Measurements from ENCODE around the gene E4F1.
A peak's percentile ranks its signal among the peaks of the same experiment; 100 is the strongest.
"Not testable (repeated sequence)": the region's sequence is repeated elsewhere in the genome, so short reads cannot be mapped to it uniquely, and the experiment has no call there.

E4F1 gene

DNA sequence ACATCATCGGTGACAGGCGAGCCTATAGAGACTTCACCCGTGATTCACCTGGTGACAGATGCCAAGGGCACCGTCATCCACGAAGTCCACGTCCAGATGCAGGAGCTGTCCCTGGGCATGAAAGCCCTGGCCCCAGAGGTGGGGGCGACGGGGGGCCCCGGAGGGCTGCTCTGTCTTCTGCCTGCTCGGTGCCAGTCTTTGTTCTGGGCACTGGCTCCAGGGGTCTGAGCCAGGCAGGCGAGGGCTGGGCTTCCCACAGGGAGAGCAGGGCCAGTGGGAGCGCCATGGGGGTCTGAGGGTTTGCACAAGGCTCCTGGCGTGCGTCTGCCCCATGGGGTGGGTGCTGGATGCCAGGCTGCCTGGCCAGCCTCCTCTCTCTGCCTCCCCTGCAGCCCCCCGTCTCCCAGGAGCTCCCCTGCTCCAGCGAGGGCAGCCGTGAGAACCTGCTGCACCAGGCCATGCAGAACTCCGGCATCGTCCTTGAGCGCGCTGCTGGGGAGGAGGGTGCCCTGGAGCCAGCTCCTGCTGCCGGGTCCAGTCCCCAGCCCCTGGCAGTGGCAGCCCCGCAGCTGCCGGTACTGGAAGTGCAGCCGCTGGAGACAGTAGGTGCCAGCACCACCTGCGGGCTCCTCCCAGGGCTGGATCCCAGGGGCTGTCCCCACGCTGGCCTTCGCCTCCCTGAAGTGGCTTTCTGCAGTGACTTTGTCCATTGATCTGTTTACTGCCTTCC lies 9.8 kb downstream of the E4F1 start:
- no peak for DNase-seq

DNA sequence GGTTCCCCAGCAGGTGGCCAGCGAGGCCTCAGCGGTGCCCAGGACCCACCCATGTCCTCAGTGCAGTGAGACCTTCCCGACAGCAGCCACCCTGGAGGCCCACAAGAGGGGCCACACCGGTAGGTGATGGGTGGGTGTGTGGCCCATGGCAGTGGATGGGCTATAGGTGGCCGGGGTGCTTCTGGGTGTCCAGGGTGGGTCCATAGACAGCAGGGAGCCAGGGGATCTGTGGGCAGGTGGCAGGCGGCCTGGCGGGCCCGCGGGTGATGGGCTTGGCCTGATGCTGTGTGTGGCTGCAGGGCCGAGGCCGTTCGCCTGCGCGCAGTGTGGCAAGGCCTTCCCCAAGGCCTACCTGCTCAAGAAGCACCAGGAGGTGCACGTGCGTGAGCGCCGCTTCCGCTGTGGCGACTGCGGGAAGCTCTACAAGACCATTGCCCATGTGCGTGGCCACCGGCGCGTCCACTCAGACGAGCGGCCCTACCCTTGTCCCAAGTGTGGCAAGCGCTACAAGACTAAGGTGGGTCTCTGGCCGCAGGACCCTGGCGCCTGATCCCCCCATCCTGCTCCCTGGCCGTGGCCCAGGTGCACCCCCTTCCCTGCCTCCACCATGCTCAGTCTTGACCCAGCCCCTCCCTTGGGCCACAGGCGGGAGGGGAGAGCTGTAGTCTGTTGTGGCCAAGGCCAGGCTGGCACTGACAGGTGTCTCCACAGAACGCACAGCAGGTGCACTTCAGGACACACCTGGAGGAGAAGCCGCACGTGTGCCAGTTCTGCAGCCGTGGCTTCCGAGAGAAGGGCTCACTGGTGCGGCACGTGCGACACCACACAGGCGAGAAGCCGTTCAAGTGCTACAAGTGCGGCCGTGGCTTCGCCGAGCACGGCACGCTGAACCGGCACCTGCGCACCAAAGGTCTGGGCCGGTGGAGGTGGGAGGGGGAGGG lies 10.8 kb downstream of the E4F1 start:
- peak; percentile 88 to 97 for DNase-seq

DNA sequence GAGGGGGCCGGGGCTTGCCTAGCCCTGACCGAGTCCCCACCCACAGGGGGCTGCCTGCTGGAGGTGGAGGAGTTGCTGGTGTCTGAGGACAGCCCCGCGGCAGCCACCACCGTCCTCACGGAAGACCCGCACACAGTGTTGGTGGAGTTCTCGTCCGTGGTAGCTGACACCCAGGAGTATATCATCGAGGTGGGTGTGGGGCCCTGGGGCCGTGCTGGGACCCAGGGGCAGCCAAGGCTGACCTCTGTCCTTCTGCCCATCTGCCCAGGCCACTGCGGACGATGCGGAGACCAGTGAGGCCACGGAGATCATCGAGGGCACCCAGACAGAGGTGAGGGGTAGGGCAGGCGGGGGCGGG lies 11.4 kb downstream of the E4F1 start:
- no peak for DNase-seq

DNA sequence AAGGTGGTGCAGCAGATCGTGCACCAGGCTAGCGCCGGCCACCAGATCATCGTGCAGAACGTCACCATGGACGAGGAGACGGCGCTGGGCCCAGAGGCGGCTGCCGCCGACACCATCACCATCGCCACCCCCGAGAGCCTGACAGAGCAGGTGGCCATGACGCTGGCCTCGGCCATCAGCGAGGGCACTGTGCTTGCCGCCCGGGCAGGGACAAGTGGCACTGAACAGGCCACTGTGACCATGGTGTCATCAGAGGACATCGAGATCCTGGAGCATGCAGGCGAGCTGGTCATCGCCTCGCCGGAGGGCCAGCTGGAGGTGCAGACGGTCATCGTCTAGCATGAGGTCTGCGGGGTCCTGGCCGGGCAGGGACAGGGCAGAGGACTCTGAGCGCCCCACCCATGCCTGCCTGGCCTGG lies 11.9 kb downstream of the E4F1 start:
- no peak for DNase-seq

DNA sequence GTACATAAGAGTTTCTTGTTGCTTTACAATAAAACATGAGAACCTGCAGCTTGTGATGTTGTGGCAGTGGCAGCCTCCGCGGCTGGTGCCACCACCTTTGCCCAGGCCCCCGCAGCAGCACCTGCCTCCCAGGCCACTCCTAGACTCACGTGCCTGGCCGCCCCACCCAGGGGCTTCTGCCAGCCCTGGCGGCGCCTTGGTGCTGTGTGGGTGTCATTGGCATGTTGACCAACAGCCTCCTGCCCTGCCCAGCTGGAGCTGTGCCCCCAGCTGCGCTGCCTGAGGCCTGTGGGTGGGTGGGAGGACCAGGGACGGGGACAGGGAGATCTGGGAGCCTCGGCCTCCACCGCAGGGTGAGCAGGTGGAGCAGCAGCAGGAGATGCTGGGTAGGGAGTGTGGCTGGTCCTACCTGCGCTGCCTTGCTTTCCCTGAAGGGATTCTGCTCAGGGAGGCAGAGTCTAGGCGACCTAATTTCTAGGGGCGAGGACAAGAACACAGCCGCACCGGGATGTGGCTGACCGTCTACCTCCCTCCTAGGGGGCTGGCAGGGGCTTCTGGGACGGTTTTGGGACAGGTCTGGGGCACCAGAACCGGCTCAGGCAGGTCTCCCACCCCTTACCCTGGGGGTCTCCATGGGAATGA lies 12.4 kb downstream of the E4F1 start:
- DNase-seq = no peak

DNA sequence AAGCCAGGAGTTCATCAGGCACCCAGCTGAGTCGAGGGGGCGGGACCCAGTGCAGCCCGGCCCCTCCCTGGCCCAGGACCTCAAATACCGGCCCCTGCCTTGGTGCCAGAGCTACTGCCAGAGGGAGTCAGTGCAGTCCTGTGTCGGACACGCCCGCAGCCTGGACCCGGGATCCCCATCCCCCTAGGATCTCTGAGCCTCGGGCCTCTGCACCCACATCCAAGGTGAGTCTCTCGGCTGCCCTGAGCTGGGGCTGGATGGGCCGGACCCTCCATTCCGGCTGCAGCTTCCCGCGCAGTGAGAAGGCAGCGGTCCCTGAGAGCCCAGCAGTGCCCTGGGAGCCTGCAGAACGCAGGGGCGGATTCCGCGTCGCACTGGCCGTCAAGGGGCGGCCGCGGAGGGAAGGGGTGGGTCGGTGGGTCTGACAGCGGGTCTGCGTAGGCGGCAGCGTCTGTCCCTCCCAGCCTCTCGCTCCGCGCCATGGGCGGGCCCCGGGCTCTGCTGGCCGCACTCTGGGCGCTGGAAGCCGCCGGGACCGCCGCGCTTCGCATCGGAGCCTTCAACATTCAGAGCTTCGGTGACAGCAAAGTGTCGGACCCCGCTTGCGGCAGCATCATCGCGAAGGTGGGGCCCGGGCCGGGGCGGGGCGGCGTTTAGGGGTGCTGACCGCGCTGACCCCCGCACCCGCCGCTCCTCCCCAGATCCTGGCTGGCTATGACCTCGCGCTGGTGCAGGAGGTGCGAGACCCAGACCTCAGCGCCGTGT lies 13.1 kb downstream of the E4F1 start, which contains the start of gene DNASE1L2:
Gene DNASE1L2, plus strand, starts transcription at position 108 of the 765 bp plus-strand sequence. Its CDS starts 373 bp downstream, at position 481.
- no peak for DNase-seq

DNA sequence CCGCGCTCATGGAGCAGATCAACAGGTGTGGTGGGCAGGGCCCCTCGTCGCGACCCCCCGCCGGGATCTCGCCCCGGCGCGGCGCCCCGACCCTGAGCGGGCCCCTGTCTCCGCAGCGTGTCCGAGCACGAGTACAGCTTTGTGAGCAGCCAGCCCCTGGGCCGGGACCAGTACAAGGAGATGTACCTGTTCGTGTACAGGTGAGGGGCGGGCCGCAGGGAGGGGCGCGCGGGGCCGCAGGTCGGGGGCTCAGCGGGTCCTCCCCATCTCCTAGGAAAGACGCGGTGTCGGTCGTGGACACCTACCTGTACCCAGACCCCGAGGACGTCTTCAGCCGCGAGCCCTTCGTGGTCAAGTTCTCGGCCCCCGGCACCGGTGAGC lies 13.7 kb downstream of the E4F1 start:
- no peak for DNase-seq

DNA sequence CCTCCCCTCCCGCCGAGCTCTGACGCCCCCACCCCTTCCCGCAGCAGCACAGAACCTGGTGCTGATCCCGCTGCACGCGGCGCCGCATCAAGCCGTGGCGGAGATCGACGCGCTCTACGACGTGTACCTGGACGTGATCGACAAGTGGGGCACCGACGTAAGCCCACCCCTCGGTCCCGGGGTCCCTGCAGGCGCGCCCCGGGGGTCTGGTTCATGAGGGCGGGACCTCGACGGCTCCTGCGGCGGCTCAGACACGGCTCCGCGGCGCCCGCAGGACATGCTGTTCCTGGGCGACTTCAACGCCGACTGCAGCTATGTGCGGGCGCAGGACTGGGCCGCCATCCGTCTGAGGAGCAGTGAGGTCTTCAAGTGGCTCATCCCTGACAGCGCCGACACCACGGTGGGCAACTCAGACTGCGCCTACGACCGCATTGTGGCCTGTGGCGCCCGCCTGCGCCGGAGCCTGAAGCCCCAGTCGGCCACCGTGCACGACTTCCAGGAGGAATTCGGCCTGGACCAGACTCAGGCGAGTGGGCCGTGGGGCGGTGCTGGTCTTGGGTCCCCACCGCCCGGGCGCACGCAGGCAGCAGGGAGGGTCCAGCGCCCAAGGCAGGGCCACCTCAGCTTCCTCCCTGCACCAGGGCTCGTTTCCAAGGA lies 14.2 kb downstream of the E4F1 start:
- DNase-seq = no peak

DNA sequence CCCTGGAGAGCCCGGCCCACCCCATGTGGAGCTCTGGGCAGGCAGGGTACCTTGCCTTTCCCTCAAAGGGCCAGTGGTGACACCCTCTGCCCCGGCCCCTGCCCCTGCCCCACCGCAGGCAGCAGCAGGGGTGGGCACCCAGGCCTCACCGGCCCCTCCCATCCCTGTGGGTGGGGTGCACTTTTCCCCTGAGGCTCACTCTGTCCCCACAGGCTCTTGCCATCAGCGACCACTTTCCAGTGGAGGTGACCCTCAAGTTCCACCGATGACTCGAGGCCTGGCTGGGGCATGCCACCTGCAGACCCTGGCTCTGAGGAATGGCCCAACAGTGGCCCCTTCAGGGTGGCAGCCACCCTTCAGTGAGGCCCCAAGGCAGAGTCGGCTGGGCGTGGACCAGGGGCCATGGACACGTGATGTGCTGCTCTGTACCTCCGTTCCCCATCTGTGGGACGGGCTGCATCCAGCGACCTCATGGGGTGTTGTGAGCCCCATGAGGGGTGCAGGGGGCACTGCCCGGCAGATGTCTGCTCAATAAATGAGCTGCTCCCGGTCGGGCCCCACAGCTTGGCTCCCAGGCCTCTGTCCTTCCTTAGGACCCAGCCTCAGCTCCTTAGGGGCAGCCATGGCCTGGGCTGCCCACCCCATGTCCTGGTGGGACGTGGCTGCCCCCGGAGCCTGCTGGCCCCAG lies 14.9 kb downstream of the E4F1 start:
- no peak for DNase-seq

DNA sequence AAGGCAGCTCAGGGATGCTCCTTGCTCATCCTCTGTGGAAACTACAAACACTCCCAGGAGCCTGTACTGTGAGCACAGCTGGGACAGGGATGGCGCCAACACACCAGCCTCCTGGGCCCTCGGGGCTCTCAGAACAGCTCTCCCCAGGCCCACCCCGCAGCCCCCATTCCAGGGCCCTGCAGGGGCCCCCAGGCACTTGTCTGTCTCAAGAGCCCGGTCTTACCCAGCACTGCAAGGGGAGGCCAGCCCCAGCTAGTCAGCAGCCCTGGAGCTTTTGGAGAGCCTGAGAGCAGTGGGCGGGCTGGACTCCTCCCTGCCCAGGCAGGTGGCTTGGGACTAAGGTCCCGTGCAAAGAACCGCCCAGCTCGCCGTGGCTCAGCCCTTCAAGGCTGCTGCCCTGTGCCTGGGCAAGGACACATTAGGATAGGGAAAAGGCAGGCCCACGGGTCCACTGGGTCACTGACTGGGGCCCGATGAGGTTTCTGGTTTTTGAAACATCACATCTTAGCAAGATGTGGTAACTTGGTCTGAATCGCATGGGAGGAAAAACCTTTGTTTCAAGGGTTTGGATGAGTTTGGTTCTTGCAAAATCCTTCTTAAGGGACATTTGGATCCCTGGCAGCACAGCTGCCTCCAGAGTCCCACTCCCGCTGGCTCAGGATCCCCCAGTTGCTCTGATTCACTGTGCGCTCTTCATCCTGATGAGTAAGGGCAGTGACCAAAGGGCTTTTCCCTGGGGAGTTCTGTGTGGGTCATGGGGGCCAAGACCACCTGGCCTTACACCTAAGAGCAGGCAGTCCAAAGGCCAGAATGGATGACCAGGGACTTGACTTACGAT lies 15.7 kb downstream of the E4F1 start:
- DNase-seq = peak in 1 of 2 experiments; percentile 62

DNA sequence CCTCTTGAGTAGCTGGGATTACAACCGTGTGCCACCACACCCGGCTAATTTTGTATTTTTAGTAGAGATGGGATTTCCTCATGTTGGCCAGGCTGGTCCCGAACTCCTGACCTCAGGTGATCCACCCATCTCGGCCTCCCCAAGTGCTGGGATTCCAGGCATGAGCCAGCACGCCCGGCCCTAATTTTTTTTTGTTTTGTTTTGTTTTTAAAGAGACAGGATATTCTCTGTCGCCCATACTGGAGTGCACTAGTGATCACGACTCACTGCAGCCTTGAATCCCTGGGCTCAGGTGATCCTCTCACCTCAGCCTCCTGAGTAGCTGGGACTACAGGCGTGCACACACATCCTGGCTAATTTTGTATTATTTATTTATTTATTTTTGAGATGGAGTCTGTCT lies 16.9 kb downstream of the E4F1 start:
- DNase-seq = not testable (repeated sequence)

DNA sequence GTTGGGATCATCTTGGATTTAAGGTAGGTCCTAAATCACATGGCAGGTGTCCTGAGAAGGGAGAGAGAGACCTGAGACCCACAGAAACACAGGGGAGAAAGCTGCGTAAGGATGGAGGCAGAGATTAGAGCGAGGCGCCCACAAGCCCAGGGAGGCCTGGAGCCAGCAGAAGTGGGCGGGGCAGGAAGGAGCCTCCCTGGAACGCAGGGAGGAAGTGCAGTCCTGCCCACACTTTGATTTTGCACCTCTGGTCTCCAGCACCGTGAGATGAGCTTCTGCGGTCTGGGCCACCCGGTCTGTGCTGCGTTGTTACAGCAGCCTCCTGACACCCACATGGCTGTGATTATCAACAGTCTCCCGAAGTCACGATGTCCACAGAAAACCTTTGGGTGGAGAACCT lies 19.2 kb downstream of the E4F1 start:
- no peak for DNase-seq

DNA sequence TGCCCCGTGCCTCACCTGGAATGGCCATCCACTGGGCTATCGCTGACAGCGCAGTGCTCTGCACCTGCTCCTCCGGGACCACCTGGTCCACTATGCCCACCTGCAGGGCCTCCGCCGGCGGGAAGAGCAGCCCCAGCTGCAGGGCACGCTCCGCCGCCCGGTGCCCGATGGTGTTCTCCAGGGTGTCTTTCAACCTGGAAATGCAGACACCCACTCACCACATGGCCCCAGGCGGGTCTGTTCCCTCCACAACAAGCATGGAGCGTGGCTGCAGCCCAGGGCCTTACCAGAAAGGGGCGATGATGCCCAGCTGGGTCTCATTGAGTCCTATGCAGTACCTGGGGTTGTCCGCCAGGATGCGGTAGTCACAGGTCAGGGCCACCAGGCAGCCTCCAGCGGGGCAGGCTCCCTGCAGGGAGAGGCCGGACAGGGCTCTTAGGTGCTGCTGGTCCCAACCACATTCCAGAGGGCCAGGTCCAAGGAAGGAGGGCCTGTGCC lies 19.7 kb downstream of the E4F1 start:
- DNase-seq = no peak

DNA sequence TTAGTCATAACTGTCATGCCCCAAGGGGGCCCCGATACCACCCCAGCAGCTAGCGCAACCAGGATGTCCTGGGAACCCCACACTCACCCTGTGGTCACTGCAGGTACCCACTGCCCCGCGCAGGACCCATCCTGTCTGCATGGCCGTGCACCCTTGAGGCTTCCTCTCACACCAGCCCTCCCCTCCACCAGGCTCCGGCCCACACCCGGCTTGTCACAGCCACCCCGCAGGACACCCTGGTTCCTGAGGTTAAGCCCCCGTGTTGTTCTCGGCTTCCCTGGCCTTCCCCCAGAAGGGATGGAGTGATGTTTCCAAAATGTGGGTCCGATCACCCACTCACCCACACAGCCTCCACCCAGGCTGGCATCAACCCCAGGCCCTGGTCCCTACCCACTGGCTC lies 20.4 kb downstream of the E4F1 start:
- no peak for DNase-seq

DNA sequence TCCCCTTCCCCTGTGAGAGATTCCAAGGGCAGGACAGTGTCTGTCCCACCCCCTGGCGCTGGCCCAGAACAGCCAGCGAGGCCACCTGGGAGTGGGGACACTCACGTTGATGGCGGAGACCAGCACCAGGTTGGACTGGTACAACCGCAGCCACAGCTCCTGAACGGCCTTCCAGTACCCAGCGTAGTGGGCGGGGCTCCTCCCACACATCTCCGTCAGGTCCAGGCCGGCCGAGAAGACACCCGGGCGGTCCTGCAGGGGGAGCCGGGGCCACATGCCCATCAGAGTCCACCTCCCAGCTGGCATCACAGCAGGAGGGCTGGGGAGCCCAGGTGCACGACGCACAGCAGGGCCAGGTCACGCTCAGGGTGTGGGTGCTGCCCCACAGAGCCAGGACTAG lies 20.9 kb downstream of the E4F1 start:
- no peak for DNase-seq

DNA sequence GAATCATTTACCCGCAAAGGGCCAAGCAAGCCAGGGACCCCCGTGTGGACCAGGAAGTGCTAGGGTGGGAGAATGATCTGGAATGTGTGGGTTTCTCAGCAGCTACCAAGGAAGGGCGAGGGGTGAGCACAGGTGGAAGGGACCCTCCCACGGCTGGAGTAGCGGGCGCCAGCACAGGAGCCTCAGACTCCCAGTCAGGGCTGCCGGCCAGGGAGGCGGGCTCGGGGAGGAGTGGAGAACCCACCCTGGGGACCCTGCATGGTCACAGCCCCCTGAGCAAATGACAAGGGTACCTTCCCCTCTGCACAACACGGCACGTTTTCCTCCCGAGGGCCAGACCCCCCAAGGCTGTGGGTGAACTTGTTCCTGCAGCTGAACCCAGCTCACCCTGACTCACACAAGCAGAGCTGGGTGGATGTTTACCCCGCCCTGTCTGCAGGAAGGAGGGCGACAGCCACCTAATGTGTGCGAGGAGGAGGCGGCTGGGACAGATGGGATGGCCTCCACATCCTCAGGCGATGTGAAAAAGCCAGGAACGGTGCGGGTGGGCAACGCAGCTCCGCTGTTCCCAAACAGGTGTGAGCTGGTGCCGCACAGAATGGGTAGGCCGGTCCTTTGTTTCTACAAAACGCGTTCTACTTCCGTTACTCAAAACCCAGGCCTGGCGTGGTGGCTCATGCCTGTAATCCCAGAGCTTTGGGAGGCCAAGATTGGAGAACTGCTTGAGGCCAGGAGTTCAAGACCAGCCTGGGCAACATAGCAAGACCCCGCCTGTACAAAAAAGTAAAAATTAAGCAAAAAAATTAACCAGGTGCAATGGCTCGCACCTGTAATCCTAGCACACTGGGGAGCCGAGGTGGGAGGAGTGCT lies 21.8 kb downstream of the E4F1 start:
- no peak for DNase-seq

DNA sequence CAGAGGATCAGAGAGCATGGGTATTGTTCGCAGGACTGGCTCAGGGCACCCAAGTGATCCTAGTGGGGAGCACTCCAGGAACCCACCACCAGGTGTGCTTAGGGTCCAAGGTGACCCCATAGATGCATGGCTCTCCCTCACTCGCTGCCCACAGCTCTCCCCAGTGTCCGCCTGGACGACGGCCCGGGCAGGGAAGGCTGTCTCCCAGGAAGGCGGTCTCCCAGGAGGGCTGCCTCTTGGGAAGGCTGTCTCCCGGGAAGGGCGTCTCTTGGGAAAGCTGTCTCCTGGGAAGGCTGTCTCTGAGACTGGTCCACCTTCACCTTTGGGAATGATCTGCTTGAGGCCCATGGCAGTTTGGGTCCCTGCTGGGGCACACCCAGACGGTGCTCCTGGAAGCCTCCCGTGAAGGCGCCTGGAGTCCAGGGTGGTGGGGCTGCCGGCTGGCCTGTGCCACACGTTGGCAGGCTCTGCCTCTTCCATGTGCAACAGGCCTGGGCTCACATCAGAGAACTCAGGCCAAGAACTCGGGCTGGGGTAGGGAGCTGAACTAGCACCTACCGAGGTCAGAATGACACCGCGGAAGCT lies 23.0 kb downstream of the E4F1 start:
- DNase-seq = no peak

DNA sequence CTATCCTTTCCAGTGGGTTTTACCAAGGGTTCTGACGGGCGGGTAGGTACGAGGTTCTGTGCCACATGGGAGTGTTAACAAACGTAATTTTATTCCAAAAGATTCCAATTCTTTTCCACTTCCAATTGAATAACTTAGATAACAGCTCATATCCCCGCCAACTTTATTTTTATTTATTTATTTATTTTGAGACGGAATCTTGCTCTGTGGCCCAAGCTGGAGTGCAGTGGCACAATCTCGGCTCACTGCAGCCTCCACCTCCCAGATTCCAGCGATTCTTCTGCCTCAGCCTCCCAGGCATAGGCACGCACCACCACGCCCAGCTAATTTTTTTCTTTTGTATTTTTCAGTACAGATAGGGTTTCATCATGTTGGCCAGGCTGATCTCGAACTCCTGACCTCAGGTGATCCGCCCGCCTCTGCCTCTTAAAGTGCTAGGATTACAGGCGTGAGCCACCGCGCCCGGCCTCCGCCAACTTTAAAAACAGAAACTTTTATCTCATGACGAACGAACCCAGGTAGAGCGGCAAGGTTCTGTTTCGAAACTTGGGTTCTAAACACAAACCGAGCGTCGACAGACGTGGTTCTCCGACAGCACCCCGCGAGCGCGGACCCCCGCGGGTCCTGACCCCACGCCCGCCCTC lies 27.4 kb downstream of the E4F1 start:
- peak in 1 of 2 experiments; percentile 52 for DNase-seq
